ENCODE data around the gene RBM19.
A peak's percentile ranks its signal among the peaks of the same experiment; 100 is the strongest.
"Not testable (repeated sequence)": the region's sequence is repeated elsewhere in the genome, so short reads cannot be mapped to it uniquely, and the experiment has no call there.

The RBM19 gene

GRCh38 chr12:113965951-113966797 is at the start of gene RBM19:
Gene RBM19 (minus strand): TSS chr12:113966325. CDS start chr12:113966227, 98 bp downstream.
- Mint-ChIP-seq H3K36me3 (peaks cover 12% of the 10 kb centered on the region), H3K27me3 (peaks cover 2% of the 10 kb centered on the region), H3K4me1 (peaks cover 38% of the 10 kb centered on the region), H3K27ac (peak within 1 kb of the TSS; percentile 99), H3K9me3 (no peaks in the 10 kb centered on the region), H3K4me3 (peak within 1 kb of the TSS; percentile 99)
- peak; percentile 93 to 97 for DNase-seq (ENCODE audit: low spot score in 2 of 2)
- ATAC-seq (ENCODE audit: low read depth): peak; percentile 97

- ATAC-seq (ENCODE audit: low read depth) (no peak), DNase-seq (ENCODE audit: low spot score in 2 of 2) (no peak)
- no peak overlapping the region for H3K27ac Mint-ChIP-seq
- peaks cover 11% of the 10 kb centered on the region for H3K27me3 Mint-ChIP-seq
- H3K9me3 Mint-ChIP-seq: peaks cover 1% of the 10 kb centered on the region
- no peak overlapping the region for H3K4me3 Mint-ChIP-seq
- no peaks in the 10 kb centered on the region for H3K4me1 Mint-ChIP-seq
- H3K36me3 Mint-ChIP-seq: peaks cover 2% of the 10 kb centered on the region
Observed at GRCh38 chr12:114015851-114016250, 49.7 kb upstream of the RBM19 start.

- H3K4me3 Mint-ChIP-seq: no peak overlapping the region
- no peak for DNase-seq (ENCODE audit: low spot score in 2 of 2)
- H3K36me3 Mint-ChIP-seq: peaks cover 2% of the 10 kb centered on the region
- H3K27me3 Mint-ChIP-seq: peaks cover 14% of the 10 kb centered on the region
- no peak for ATAC-seq (ENCODE audit: low read depth)
- no peak overlapping the region for H3K27ac Mint-ChIP-seq
- H3K4me1 Mint-ChIP-seq: no peaks in the 10 kb centered on the region
- H3K9me3 Mint-ChIP-seq: peaks cover 1% of the 10 kb centered on the region
Observed at GRCh38 chr12:114013575-114014345, 47.6 kb upstream of the RBM19 start.

- Mint-ChIP-seq H3K27me3 (peaks cover 14% of the 10 kb centered on the region), H3K9me3 (peaks cover 1% of the 10 kb centered on the region), H3K36me3 (peaks cover 2% of the 10 kb centered on the region), H3K4me3 (no peak overlapping the region), H3K27ac (no peak overlapping the region), H3K4me1 (no peaks in the 10 kb centered on the region)
- ATAC-seq (ENCODE audit: low read depth) (no peak), DNase-seq (ENCODE audit: low spot score in 2 of 2) (no peak)
Observed at GRCh38 chr12:114012744-114013431, 46.8 kb upstream of the RBM19 start.

GRCh38 chr12:114011711-114012110 is 45.6 kb upstream of the RBM19 start:
- ATAC-seq (ENCODE audit: low read depth) (no peak), DNase-seq (ENCODE audit: low spot score in 2 of 2) (no peak)
- peaks cover 2% of the 10 kb centered on the region for H3K36me3 Mint-ChIP-seq
- no peak overlapping the region for H3K27ac Mint-ChIP-seq
- no peaks in the 10 kb centered on the region for H3K4me1 Mint-ChIP-seq
- peaks cover 16% of the 10 kb centered on the region for H3K27me3 Mint-ChIP-seq
- H3K9me3 Mint-ChIP-seq: peaks cover 1% of the 10 kb centered on the region
- H3K4me3 Mint-ChIP-seq: no peak overlapping the region

- ATAC-seq (ENCODE audit: low read depth): no peak
- Mint-ChIP-seq H3K4me1 (no peaks in the 10 kb centered on the region), H3K27me3 (peaks cover 12% of the 10 kb centered on the region), H3K4me3 (no peak overlapping the region), H3K36me3 (no peaks in the 10 kb centered on the region), H3K9me3 (no peaks in the 10 kb centered on the region), H3K27ac (no peak overlapping the region)
- DNase-seq (ENCODE audit: low spot score in 2 of 2): no peak
Observed at GRCh38 chr12:114006482-114007425, 40.6 kb upstream of the RBM19 start.

GRCh38 chr12:114004402-114004801 is 38.3 kb upstream of the RBM19 start:
- no peak overlapping the region for H3K27ac Mint-ChIP-seq
- H3K9me3 Mint-ChIP-seq: no peaks in the 10 kb centered on the region
- ATAC-seq (ENCODE audit: low read depth) (no peak), DNase-seq (ENCODE audit: low spot score in 2 of 2) (no peak)
- H3K27me3 Mint-ChIP-seq: peaks cover 11% of the 10 kb centered on the region
- no peaks in the 10 kb centered on the region for H3K4me1 Mint-ChIP-seq
- H3K4me3 Mint-ChIP-seq: no peak overlapping the region
- no peaks in the 10 kb centered on the region for H3K36me3 Mint-ChIP-seq

- H3K36me3 Mint-ChIP-seq: no peaks in the 10 kb centered on the region
- ATAC-seq (ENCODE audit: low read depth) (no peak), DNase-seq (ENCODE audit: low spot score in 2 of 2) (no peak)
- H3K27me3 Mint-ChIP-seq: peaks cover 6% of the 10 kb centered on the region
- H3K9me3 Mint-ChIP-seq: no peaks in the 10 kb centered on the region
- no peaks in the 10 kb centered on the region for H3K4me1 Mint-ChIP-seq
- no peak overlapping the region for H3K4me3 Mint-ChIP-seq
- no peak overlapping the region for H3K27ac Mint-ChIP-seq
Observed at GRCh38 chr12:114003286-114003685, 37.2 kb upstream of the RBM19 start.

GRCh38 chr12:114001511-114002340 is 35.6 kb upstream of the RBM19 start:
- H3K27ac Mint-ChIP-seq: no peak overlapping the region
- peaks cover 11% of the 10 kb centered on the region for H3K27me3 Mint-ChIP-seq
- no peak overlapping the region for H3K4me3 Mint-ChIP-seq
- no peak for DNase-seq (ENCODE audit: low spot score in 2 of 2)
- no peaks in the 10 kb centered on the region for H3K9me3 Mint-ChIP-seq
- ATAC-seq (ENCODE audit: low read depth): no peak
- no peaks in the 10 kb centered on the region for H3K36me3 Mint-ChIP-seq
- H3K4me1 Mint-ChIP-seq: no peaks in the 10 kb centered on the region

- Mint-ChIP-seq H3K9me3 (no peaks in the 10 kb centered on the region), H3K4me3 (no peak overlapping the region), H3K36me3 (no peaks in the 10 kb centered on the region), H3K27ac (no peak overlapping the region), H3K4me1 (no peaks in the 10 kb centered on the region), H3K27me3 (peaks cover 8% of the 10 kb centered on the region)
- ATAC-seq (ENCODE audit: low read depth) (no peak), DNase-seq (ENCODE audit: low spot score in 2 of 2) (no peak)
Observed at GRCh38 chr12:114000861-114001260, 34.7 kb upstream of the RBM19 start.

GRCh38 chr12:114000261-114000660 is 34.1 kb upstream of the RBM19 start:
- H3K27ac Mint-ChIP-seq; H3K9me3 Mint-ChIP-seq; H3K4me3 Mint-ChIP-seq; DNase-seq (ENCODE audit: low spot score in 2 of 2); H3K36me3 Mint-ChIP-seq; H3K27me3 Mint-ChIP-seq; H3K4me1 Mint-ChIP-seq; ATAC-seq (ENCODE audit: low read depth): not testable (repeated sequence)

- DNase-seq (ENCODE audit: low spot score in 2 of 2) (no peak), ATAC-seq (ENCODE audit: low read depth) (no peak)
- no peaks in the 10 kb centered on the region for H3K9me3 Mint-ChIP-seq
- no peaks in the 10 kb centered on the region for H3K4me1 Mint-ChIP-seq
- no peak overlapping the region for H3K4me3 Mint-ChIP-seq
- no peak overlapping the region for H3K27ac Mint-ChIP-seq
- no peaks in the 10 kb centered on the region for H3K36me3 Mint-ChIP-seq
- H3K27me3 Mint-ChIP-seq: peaks cover 10% of the 10 kb centered on the region
Observed at GRCh38 chr12:113997365-113997764, 31.2 kb upstream of the RBM19 start.
